K562 (cell line): ENCODE results near the gene IGSF8. TPM values are rescaled to one million over a fixed set of nuclear protein-coding genes. Genes with fewer than 3 reads are reported as not detected.

Experiments
- HDAC3 ChIP-seq: fragments of 450-650 bp; IDR thresholded peaks from 2 replicates; pipeline ENCODE4 v1.6.1; 2018; ENCODE audit warnings: borderline replicate concordance, mild to moderate bottlenecking, moderate library complexity; ENCODE audit not compliant: partially characterized antibody
- KDM2B ChIP-seq: fragments of 250-450 bp; sonication (Bioruptor Pico); IDR thresholded peaks from 2 replicates; pipeline ENCODE4 v1.8.0; 2021; ENCODE audit warnings: mild to moderate bottlenecking, moderate library complexity
- NONO ChIP-seq, 2 experiments: fragments of 200-400 bp in 1 of 2; fragments of 450-650 bp in 1 of 2; formaldehyde crosslinking in 1 of 2; IDR thresholded peaks; 2 replicates each; pipeline ENCODE4 v1.6.1; 2017; ENCODE audit warnings: low read depth in 2 of 2, mild to moderate bottlenecking in 2 of 2, moderate library complexity in 2 of 2, low read length in 1 of 2
- SMC3 ChIP-seq: conservative IDR thresholded peaks from 2 replicates; pipeline ENCODE4 v1.6.1; 2011; ENCODE audit warnings: low read depth, low read length, improper control_type of control experiment; ENCODE audit not compliant: insufficient read depth
- SPI1 ChIP-seq: IDR thresholded peaks from 2 replicates; pipeline ENCODE4 v1.6.1; 2011; ENCODE audit warnings: low read depth, low read length, control low read depth, borderline replicate concordance
- TRIM24 ChIP-seq, 2 experiments: fragments of 450-650 bp; IDR thresholded peaks; 2 replicates each; pipeline ENCODE4 v1.6.1; 2016
- YY1 ChIP-seq, 3 experiments: IDR thresholded peaks; 2 replicates each; pipeline ENCODE4 v1.6.1; 2011; ENCODE audit warnings: low read length in 2 of 3, mild to moderate bottlenecking in 2 of 3, moderate library complexity in 2 of 3, borderline replicate concordance in 1 of 3, control low read depth in 1 of 3, low read depth in 1 of 3; ENCODE audit not compliant: insufficient read depth in 3 of 3, insufficient replicate concordance in 2 of 3, control insufficient read depth in 1 of 3, insufficient read length in 1 of 3; ENCODE audit errors: extremely low read depth in 1 of 3
- polyA plus RNA-seq, 8 experiments: library from polyadenylated mRNA; depleted of rRNA in 4 of 8; stranded (reverse) in 5 of 8; unstranded in 3 of 8; fragments of >200 nt; fragmentation: Nextera tagmentation in 2 of 8; fragmentation: Illumina TruSeq in 1 of 8; extraction: Ambion mirVana in 2 of 8; extraction: Trizol in 1 of 8; gene quantifications; 2 replicates each; pipeline versions ENCODE4 v1.2.1 to v1.2.3, GENCODE V29; 2011 to 2014; ENCODE audit warnings: inconsistent platforms in 1 of 8, missing spikeins in 1 of 8
- total RNA-seq, 7 experiments: library from RNA; depleted of rRNA in 6 of 7; stranded (reverse); fragments of >200 nt in 6 of 7; fragmentation: Illumina TruSeq in 2 of 7; extraction: Trizol in 2 of 7; gene quantifications; 2 replicates each; pipeline versions ENCODE4 v1.2.1 to v1.2.3, GENCODE V29; 2011 to 2021; ENCODE audit warnings: low replicate concordance in 1 of 7
- TF ChIP-seq, protein P1 (sequence below): sonication (generic); formaldehyde crosslinking; IDR thresholded peaks from 2 replicates; pipeline ENCODE4 v1.8.0; 2022; ENCODE audit warnings: mild to moderate bottlenecking, missing genetic modification reagents, borderline replicate concordance
- TF ChIP-seq, protein P2 (sequence below): fragments of 450-650 bp; IDR thresholded peaks from 2 replicates; pipeline ENCODE4 v1.6.1; 2018; ENCODE audit warnings: mild to moderate bottlenecking, low read depth; ENCODE audit not compliant: partially characterized antibody
- TF ChIP-seq, protein P3 (sequence below): fragments of 250-450 bp; sonication (Bioruptor Pico); IDR thresholded peaks from 2 replicates; pipeline ENCODE4 v1.9.0; 2021; ENCODE audit warnings: mild to moderate bottlenecking

Gene IGSF8
- total and polyA plus RNA-seq, 9 of the 15 experiments (the other 6 are each of a cell fraction or from before 2014, with no cell fraction given): 0.32 to 11.7 (median 3.2) TPM

DNA sequence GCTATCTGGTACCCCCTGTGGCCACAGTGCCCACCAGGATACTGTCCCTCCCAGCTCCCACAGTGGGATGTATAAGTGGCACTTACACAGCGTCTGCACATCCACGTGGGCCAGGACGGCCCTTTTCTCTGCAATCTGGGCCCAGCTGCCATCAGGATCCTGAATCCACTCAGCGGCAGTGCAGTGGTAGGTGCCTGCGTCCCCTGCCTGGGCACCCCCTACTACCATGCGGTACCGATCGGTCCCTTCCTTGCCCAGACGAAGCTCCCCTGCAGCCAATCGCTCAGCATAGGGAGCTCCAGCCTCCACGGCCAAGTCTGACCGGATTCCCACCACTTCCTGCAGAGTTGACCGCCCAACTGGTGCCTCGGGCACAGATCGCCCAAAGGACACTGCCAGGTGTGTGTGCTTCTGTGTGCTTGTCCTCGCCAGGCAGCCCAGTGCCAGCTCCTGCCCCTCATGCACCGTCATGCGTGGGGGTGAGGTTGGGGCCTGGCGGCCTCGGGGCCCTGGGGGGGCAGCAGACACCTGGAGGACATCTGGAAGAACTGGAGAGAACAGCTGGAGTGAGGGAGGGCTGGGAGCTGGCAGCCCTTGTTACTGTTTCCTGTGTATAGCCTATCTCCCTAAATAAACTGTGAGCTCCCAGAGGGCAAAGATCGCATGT, 4.7 kb downstream of the IGSF8 start (continued):
- TF ChIP-seq SMC3 (no peak), TRIM24 (IDR thresholded peaks at IDR 0.05) (no peak), SPI1 (no peak), HDAC3 (no peak), YY1 (IDR thresholded peaks at IDR 0.05; ENCODE audit: borderline replicate concordance in 1 of 3, control insufficient read depth in 1 of 3, extremely low read depth in 1 of 3, insufficient read depth in 3 of 3, insufficient read length in 1 of 3, insufficient replicate concordance in 2 of 3, low read depth in 1 of 3, low read length in 2 of 3) (no peak), KDM2B (CRISPR knock-in tag) (no peak), NONO (IDR thresholded peaks at IDR 0.05; ENCODE audit: low read depth in 2 of 2, low read length in 1 of 2) (no peak)
- TF ChIP-seq, protein P1, sequence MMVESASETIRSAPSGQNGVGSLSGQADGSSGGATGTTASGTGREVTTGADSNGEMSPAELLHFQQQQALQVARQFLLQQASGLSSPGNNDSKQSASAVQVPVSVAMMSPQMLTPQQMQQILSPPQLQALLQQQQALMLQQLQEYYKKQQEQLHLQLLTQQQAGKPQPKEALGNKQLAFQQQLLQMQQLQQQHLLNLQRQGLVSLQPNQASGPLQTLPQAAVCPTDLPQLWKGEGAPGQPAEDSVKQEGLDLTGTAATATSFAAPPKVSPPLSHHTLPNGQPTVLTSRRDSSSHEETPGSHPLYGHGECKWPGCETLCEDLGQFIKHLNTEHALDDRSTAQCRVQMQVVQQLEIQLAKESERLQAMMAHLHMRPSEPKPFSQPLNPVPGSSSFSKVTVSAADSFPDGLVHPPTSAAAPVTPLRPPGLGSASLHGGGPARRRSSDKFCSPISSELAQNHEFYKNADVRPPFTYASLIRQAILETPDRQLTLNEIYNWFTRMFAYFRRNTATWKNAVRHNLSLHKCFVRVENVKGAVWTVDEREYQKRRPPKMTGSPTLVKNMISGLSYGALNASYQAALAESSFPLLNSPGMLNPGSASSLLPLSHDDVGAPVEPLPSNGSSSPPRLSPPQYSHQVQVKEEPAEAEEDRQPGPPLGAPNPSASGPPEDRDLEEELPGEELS (CRISPR knock-in tag): no peak
- TF ChIP-seq, protein P2, sequence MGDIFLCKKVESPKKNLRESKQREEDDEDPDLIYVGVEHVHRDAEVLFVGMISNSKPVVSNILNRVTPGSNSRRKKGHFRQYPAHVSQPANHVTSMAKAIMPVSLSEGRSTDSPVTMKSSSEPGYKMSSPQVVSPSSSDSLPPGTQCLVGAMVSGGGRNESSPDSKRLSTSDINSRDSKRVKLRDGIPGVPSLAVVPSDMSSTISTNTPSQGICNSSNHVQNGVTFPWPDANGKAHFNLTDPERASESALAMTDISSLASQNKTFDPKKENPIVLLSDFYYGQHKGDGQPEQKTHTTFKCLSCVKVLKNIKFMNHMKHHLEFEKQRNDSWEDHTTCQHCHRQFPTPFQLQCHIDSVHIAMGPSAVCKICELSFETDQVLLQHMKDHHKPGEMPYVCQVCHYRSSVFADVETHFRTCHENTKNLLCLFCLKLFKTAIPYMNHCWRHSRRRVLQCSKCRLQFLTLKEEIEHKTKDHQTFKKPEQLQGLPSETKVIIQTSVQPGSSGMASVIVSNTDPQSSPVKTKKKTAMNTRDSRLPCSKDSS: no peak
- TF ChIP-seq, protein P3, sequence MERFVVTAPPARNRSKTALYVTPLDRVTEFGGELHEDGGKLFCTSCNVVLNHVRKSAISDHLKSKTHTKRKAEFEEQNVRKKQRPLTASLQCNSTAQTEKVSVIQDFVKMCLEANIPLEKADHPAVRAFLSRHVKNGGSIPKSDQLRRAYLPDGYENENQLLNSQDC (CRISPR knock-in tag): no peak
